Testis (tissue), 3 donors: Measurements from ENCODE around the gene NUCB2. TPM values are rescaled to one million over a fixed set of nuclear protein-coding genes. Genes with fewer than 3 reads are reported as not detected.
"Not testable (repeated sequence)": the region's sequence is repeated elsewhere in the genome, so short reads cannot be mapped to it uniquely, and the experiment has no call there.

Experiments
- DNase-seq: peaks from one replicate; pipeline ENCODE4 v3.0.0-alpha.2; 2019
- H3K27ac ChIP-seq, 2 donors: fragments of 200-600 bp; sonication (generic); one replicate each; pipeline ENCODE4 v1.5.1; 2019
- H3K27me3 ChIP-seq: fragments of 200-600 bp; sonication (generic); one replicate; pipeline ENCODE4 v1.5.1; 2019
- H3K36me3 ChIP-seq: fragments of 200-600 bp; sonication (generic); one replicate; pipeline ENCODE4 v1.5.1; 2017; ENCODE audit warnings: low read depth; ENCODE audit errors: missing control alignments
- H3K4me1 ChIP-seq: fragments of 200-600 bp; sonication (generic); one replicate; pipeline ENCODE4 v1.5.1; 2019
- H3K4me3 ChIP-seq, 2 donors: fragments of 200-600 bp; sonication (generic); one replicate each; pipeline ENCODE4 v1.5.1; 2017 to 2019
- H3K9me3 ChIP-seq: fragments of 200-600 bp; sonication (generic); one replicate; pipeline ENCODE4 v1.5.1; 2017
- CTCF ChIP-seq, 3 experiments: fragments of 450-650 bp in 2 of 3; fragments of 200-600 bp in 1 of 3; sonication (generic) in 1 of 3; IDR thresholded peaks; one replicate each; pipeline ENCODE4 v1.5.1; 2016 to 2019; ENCODE audit warnings: antibody characterized with exemption in 3 of 3, mild to moderate bottlenecking in 2 of 3, moderate library complexity in 1 of 3
- POLR2A ChIP-seq: fragments of 450-650 bp; IDR thresholded peaks from one replicate; pipeline ENCODE4 v1.6.1; 2017; ENCODE audit warnings: antibody characterized with exemption, mild to moderate bottlenecking, moderate library complexity
- WGBS, 2 donors: methylation state at CpG; one replicate each; pipeline ENCODE4 v1.1.5; 2018; 5-methylcytosine and 5-hydroxymethylcytosine counted together
- intact Hi-C: fragments of 100-400 bp; cut with DNase I; formaldehyde crosslinking; loops from one replicate; pipeline ENCODE4 v1.15.1; 2023; ENCODE audit warnings: low total_unique reads
- polyA plus RNA-seq: library from polyadenylated mRNA; stranded (reverse); fragments of 350-450 nt; fragmentation: Illumina TruSeq; extraction: RNeasy Lipid Tissue Mini Kit (QIAGEN cat#74804); gene quantifications from one replicate; pipeline ENCODE4 v1.2.3, GENCODE V29; 2014; ENCODE audit warnings: low read depth, low replicate concordance; ENCODE audit not compliant: insufficient read depth
- total RNA-seq, 2 donors: library from RNA; depleted of rRNA; stranded (reverse); fragments of >200 nt; gene quantifications; one replicate each; pipeline ENCODE4 v1.2.3, GENCODE V29; 2016

Gene NUCB2
- total and polyA plus RNA-seq, 3 donors from 2014 or later = 86.1 to 186 (median 138) TPM

DNA sequence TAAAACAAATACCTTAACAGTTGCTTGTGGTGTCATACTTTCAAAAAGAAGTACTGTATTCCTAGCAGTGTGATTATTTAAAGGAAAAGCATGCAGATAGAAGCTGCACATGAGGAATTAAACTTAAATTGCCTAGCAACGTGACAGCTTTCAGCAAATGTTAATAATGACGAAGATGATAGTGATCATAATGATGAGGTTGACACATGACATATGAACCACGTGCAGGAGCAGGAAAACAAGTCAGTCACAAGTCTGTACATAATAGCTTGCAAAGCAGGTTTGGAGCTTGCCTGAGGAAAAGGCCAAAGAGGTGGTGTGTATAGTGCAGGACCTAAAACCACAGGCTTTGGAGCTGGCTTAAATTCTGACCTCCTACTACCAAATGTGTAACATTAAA is 38.2 kb upstream of the NUCB2 start:
- no peaks in the 10 kb centered on the region for H3K36me3 ChIP-seq
- DNase-seq = no peak
- H3K27ac ChIP-seq = no peak overlapping the region
- no peaks in the 10 kb centered on the region for H3K9me3 ChIP-seq
- no peaks in the 10 kb centered on the region for H3K4me1 ChIP-seq
- H3K27me3 ChIP-seq = no peaks in the 10 kb centered on the region
- WGBS, 2 donors = 70% methylated on average over 3 of the region's 3 CpGs
- intact Hi-C loops = no loop called here
- TF ChIP-seq POLR2A = no peak
- H3K4me3 ChIP-seq = no peak overlapping the region

- intact Hi-C loops = not testable (repeated sequence)
These were observed 36.6 kb upstream of the NUCB2 start for GRCh38 chr11:17239927-17240326.

GRCh38 chr11:17240780-17241179 is 35.8 kb upstream of the NUCB2 start:
- no peaks in the 10 kb centered on the region for H3K4me1 ChIP-seq
- H3K9me3 ChIP-seq = no peaks in the 10 kb centered on the region
- H3K36me3 ChIP-seq = no peaks in the 10 kb centered on the region
- H3K27me3 ChIP-seq = no peaks in the 10 kb centered on the region
- no peak overlapping the region for H3K4me3 ChIP-seq
- intact Hi-C loops = no loop called here
- no peak overlapping the region for H3K27ac ChIP-seq
- no peak for DNase-seq
- TF ChIP-seq CTCF (IDR thresholded peaks at IDR 0.05) = no peak
- no peak for TF ChIP-seq POLR2A

More at GRCh38 chr11:17239927-17240326, 36.6 kb upstream of the NUCB2 start:
- H3K4me1 ChIP-seq, H3K4me3 ChIP-seq, H3K9me3 ChIP-seq, H3K36me3 ChIP-seq, H3K27me3 ChIP-seq, H3K27ac ChIP-seq, DNase-seq: not testable (repeated sequence)
- 79 to 88% methylated on average over 4 of the region's 4 CpGs for WGBS, 2 donors

GRCh38 chr11:17242954-17243353 is 33.6 kb upstream of the NUCB2 start:
- H3K27ac ChIP-seq, H3K36me3 ChIP-seq, H3K4me1 ChIP-seq, H3K4me3 ChIP-seq, H3K9me3 ChIP-seq, intact Hi-C loops, DNase-seq, H3K27me3 ChIP-seq: not testable (repeated sequence)
- 88 to 94% methylated on average over 4 of the region's 4 CpGs for WGBS, 2 donors

DNA sequence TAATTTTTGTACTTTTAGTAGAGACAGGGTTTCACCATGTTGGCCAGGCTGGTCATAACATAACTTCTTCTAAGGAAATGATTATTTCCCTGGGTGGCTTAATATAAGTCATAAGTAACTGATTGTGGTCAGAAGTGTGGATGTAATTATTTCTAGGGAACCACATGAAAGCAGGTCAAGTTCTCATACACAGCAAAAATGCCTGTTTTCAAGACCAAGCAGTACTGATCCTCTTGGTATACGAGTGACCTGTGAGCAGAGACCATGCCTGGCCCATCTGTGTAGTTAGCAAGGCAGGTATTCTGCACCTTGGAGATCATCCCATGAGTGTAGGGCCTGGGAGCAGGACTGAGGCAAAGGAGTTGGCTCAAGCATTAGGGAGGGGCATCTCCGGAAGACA is 32.5 kb upstream of the NUCB2 start:
- 81 to 83% methylated on average over 2 of the region's 2 CpGs for WGBS, 2 donors
- TF ChIP-seq CTCF (IDR thresholded peaks at IDR 0.05) = no peak
- H3K4me1 ChIP-seq = no peaks in the 10 kb centered on the region
- intact Hi-C loops = no loop called here
- DNase-seq = no peak
- H3K9me3 ChIP-seq = no peaks in the 10 kb centered on the region
- no peak overlapping the region for H3K4me3 ChIP-seq
- no peaks in the 10 kb centered on the region for H3K36me3 ChIP-seq
- no peak overlapping the region for H3K27ac ChIP-seq
- H3K27me3 ChIP-seq = no peaks in the 10 kb centered on the region

- H3K36me3 ChIP-seq = no peaks in the 10 kb centered on the region
- H3K4me1 ChIP-seq = no peaks in the 10 kb centered on the region
- H3K27ac ChIP-seq = no peak overlapping the region
- no peaks in the 10 kb centered on the region for H3K27me3 ChIP-seq
- no peak for DNase-seq
- no peaks in the 10 kb centered on the region for H3K9me3 ChIP-seq
- no peak overlapping the region for H3K4me3 ChIP-seq
- TF ChIP-seq POLR2A (no peak), CTCF (IDR thresholded peaks at IDR 0.05) (no peak)
- intact Hi-C loops = no loop called here
These were observed 25.8 kb upstream of the NUCB2 start for GRCh38 chr11:17250561-17251350.
